Measurements from ENCODE around the gene MATN1. TPM values are rescaled to one million over a fixed set of nuclear protein-coding genes. Genes with fewer than 3 reads are reported as not detected.
"Not testable (repeated sequence)": the region's sequence is repeated elsewhere in the genome, so short reads cannot be mapped to it uniquely, and the experiment has no call there.

MATN1 gene
- total RNA-seq, 2 experiments from 2014 or later, result 0.28 to 0.42 TPM

- DNase-seq (ENCODE audit: low spot score), result no peak
- no peak overlapping the region for H3K27ac ChIP-seq (ENCODE audit: low read depth, low read length, poor library complexity, severe bottlenecking)
- no peak overlapping the region for H3K4me2 ChIP-seq (ENCODE audit: low read length)
- no peaks in the 10 kb centered on the region for H4K20me1 ChIP-seq (ENCODE audit: insufficient read depth, low read length)
- H3K9me2 ChIP-seq (ENCODE audit: insufficient read depth, low read length), result no peaks in the 10 kb centered on the region
- H3K4me3 ChIP-seq (ENCODE audit: low read depth, low read length, poor library complexity, severe bottlenecking), result no peak overlapping the region
- H2AFZ ChIP-seq (ENCODE audit: low read length), result no peak overlapping the region
- H3K36me3 ChIP-seq (ENCODE audit: insufficient read depth, low read length), result no peaks in the 10 kb centered on the region
- H3K4me1 ChIP-seq (ENCODE audit: insufficient read depth, low read length, poor library complexity, severe bottlenecking), result peaks cover 5% of the 10 kb centered on the region
- ChIA-PET CTCF (ENCODE audit: unreplicated experiment) (interaction anchor here (1.0 kb wide), 1 partner anchor 48 kb away, joined by 4 read pairs; no protein-coding TSS in a partner anchor), POLR2A (no interaction called here)
- intact Hi-C loops (cut with micrococcal nuclease; ENCODE audit: unreplicated experiment), result no loop called here
- no peaks in the 10 kb centered on the region for H3K79me2 ChIP-seq (ENCODE audit: insufficient read depth, low read depth, low read length)
- no peaks in the 10 kb centered on the region for H3K9me3 ChIP-seq (ENCODE audit: low read length)
- no peak for TF ChIP-seq CTCF (conservative IDR thresholded peaks at IDR 0.05; ENCODE audit: low read length)
- no peak for TF ChIP-seq EZH2phosphoT487 (IDR thresholded peaks at IDR 0.05; ENCODE audit: borderline replicate concordance, low read depth, low read length)
- no TSS peak for BruUV-seq (replicated peaks)
Observed at GRCh38 chr1:30768830-30769718, 45.7 kb upstream of the MATN1 start.

GRCh38 chr1:30768159-30768829, 44.9 kb upstream of the MATN1 start:
- Histone ChIP-seq H3K4me3 (ENCODE audit: low read depth, low read length, poor library complexity, severe bottlenecking) (no peak overlapping the region), H4K20me1 (ENCODE audit: insufficient read depth, low read length) (no peaks in the 10 kb centered on the region), H3K4me2 (ENCODE audit: low read length) (no peak overlapping the region), H3K4me1 (ENCODE audit: insufficient read depth, low read length, poor library complexity, severe bottlenecking) (peaks cover 8% of the 10 kb centered on the region), H3K79me2 (ENCODE audit: insufficient read depth, low read depth, low read length) (no peaks in the 10 kb centered on the region), H2AFZ (ENCODE audit: low read length) (no peak overlapping the region), H3K36me3 (ENCODE audit: insufficient read depth, low read length) (no peaks in the 10 kb centered on the region), H3K27ac (ENCODE audit: low read depth, low read length, poor library complexity, severe bottlenecking) (no peak overlapping the region), H3K9me2 (ENCODE audit: insufficient read depth, low read length) (no peaks in the 10 kb centered on the region), H3K9me3 (ENCODE audit: low read length) (no peaks in the 10 kb centered on the region)
- no peak for DNase-seq (ENCODE audit: low spot score)
- ChIA-PET CTCF (ENCODE audit: unreplicated experiment) (interaction anchor here (0.5 kb wide), 1 partner anchor 405 kb away, joined by 6 read pairs; no protein-coding TSS in a partner anchor), POLR2A (no interaction called here)
- intact Hi-C loops (cut with micrococcal nuclease; ENCODE audit: unreplicated experiment), result no loop called here
- TF ChIP-seq CTCF (conservative IDR thresholded peaks at IDR 0.05; ENCODE audit: low read length) (no peak), EZH2phosphoT487 (IDR thresholded peaks at IDR 0.05; ENCODE audit: borderline replicate concordance, low read depth, low read length) (no peak)
- BruUV-seq (replicated peaks), result no TSS peak

- peaks cover 21% of the 10 kb centered on the region for H3K4me1 ChIP-seq (ENCODE audit: insufficient read depth, low read length, poor library complexity, severe bottlenecking)
- H3K4me3 ChIP-seq (ENCODE audit: low read depth, low read length, poor library complexity, severe bottlenecking); H3K9me3 ChIP-seq (ENCODE audit: low read length); POLR2A ChIA-PET; H3K27ac ChIP-seq (ENCODE audit: low read depth, low read length, poor library complexity, severe bottlenecking); CTCF ChIA-PET (ENCODE audit: unreplicated experiment); H3K79me2 ChIP-seq (ENCODE audit: insufficient read depth, low read depth, low read length); intact Hi-C loops (cut with micrococcal nuclease; ENCODE audit: unreplicated experiment); H3K36me3 ChIP-seq (ENCODE audit: insufficient read depth, low read length); H2AFZ ChIP-seq (ENCODE audit: low read length); H3K9me2 ChIP-seq (ENCODE audit: insufficient read depth, low read length); DNase-seq (ENCODE audit: low spot score); BruUV-seq (replicated peaks); H4K20me1 ChIP-seq (ENCODE audit: insufficient read depth, low read length); H3K4me2 ChIP-seq (ENCODE audit: low read length): not testable (repeated sequence)
Observed at GRCh38 chr1:30766948-30767347, 43.6 kb upstream of the MATN1 start.

Data from OCI-LY7 (cell line).